Measurements from ENCODE around the gene LRRIQ1.
"Not testable (repeated sequence)": the region's sequence is repeated elsewhere in the genome, so short reads cannot be mapped to it uniquely, and the experiment has no call there.

Gene LRRIQ1

GRCh38 chr12:85188619-85189018 is 152.5 kb downstream of the LRRIQ1 start:
- H3K27ac ChIP-seq (ENCODE audit: low read depth, low read length, poor library complexity, severe bottlenecking), result no peak overlapping the region
- no peaks in the 10 kb centered on the region for H3F3A ChIP-seq (ENCODE audit: insufficient read depth, low read length)
- H3K4me1 ChIP-seq (ENCODE audit: insufficient read depth, low read length, severe bottlenecking), result no peaks in the 10 kb centered on the region
- H3K36me3 ChIP-seq (ENCODE audit: insufficient read depth, low read length), result no peaks in the 10 kb centered on the region
- no peak overlapping the region for H3K9ac ChIP-seq (ENCODE audit: low read length)
- no peaks in the 10 kb centered on the region for H3K9me2 ChIP-seq (ENCODE audit: low read depth, low read length)
- no peak overlapping the region for H3K4me2 ChIP-seq (ENCODE audit: low read length)
- H3K79me2 ChIP-seq (ENCODE audit: insufficient read depth, low read length), result no peaks in the 10 kb centered on the region
- no peaks in the 10 kb centered on the region for H4K20me1 ChIP-seq (ENCODE audit: insufficient read depth, low read length)
- no peaks in the 10 kb centered on the region for H3K27me3 ChIP-seq (ENCODE audit: insufficient read depth, low read length)
- H3K9me3 ChIP-seq (ENCODE audit: low read length), result no peaks in the 10 kb centered on the region
- no peak for TF ChIP-seq EZH2 (IDR thresholded peaks at IDR 0.05; ENCODE audit: borderline replicate concordance, low read length)
- TF ChIP-seq CTCF (IDR thresholded peaks at IDR 0.05; ENCODE audit: low read length), result no peak
- no peak overlapping the region for H2AFZ ChIP-seq (ENCODE audit: low read length)
- no peak overlapping the region for H3K4me3 ChIP-seq (ENCODE audit: low read depth, low read length, poor library complexity, severe bottlenecking)

- no peak overlapping the region for H3K27ac ChIP-seq (ENCODE audit: low read depth, low read length, poor library complexity, severe bottlenecking)
- no peak overlapping the region for H3K4me3 ChIP-seq (ENCODE audit: low read depth, low read length, poor library complexity, severe bottlenecking)
- no peaks in the 10 kb centered on the region for H4K20me1 ChIP-seq (ENCODE audit: insufficient read depth, low read length)
- no peaks in the 10 kb centered on the region for H3K36me3 ChIP-seq (ENCODE audit: insufficient read depth, low read length)
- no peak overlapping the region for H3K4me2 ChIP-seq (ENCODE audit: low read length)
- H3K4me1 ChIP-seq (ENCODE audit: insufficient read depth, low read length, severe bottlenecking), result no peaks in the 10 kb centered on the region
- H3K9ac ChIP-seq (ENCODE audit: low read length), result no peak overlapping the region
- TF ChIP-seq CTCF (IDR thresholded peaks at IDR 0.05; ENCODE audit: low read length), result no peak
- TF ChIP-seq EZH2 (IDR thresholded peaks at IDR 0.05; ENCODE audit: borderline replicate concordance, low read length), result no peak
- H3K9me2 ChIP-seq (ENCODE audit: low read depth, low read length), result no peaks in the 10 kb centered on the region
- H3K79me2 ChIP-seq (ENCODE audit: insufficient read depth, low read length), result no peaks in the 10 kb centered on the region
- H2AFZ ChIP-seq (ENCODE audit: low read length), result no peak overlapping the region
- H3K27me3 ChIP-seq (ENCODE audit: insufficient read depth, low read length), result no peaks in the 10 kb centered on the region
- H3F3A ChIP-seq (ENCODE audit: insufficient read depth, low read length), result no peaks in the 10 kb centered on the region
- no peaks in the 10 kb centered on the region for H3K9me3 ChIP-seq (ENCODE audit: low read length)
These were observed 154.6 kb downstream of the LRRIQ1 start for GRCh38 chr12:85190728-85191127.

DNA sequence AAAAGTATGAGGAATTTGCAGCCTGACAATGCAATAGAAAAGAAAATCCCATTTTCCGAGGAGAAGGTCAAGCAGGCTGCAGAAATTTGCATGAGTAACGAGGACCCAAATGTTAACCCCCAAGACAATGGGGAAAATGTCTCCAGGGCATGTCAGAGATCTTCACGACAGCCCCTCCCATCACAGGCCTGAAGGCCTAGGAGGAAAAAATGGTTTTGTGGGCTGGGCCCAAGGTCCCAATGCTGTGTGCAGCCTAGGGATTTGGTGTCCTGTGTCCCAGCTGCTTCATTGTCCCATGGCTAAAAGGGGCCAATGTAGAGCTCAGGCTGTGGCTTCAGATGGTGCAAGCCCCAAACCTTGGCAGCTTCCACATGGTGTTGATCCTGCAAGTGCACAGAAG is 167.7 kb downstream of the LRRIQ1 start:
- not testable (repeated sequence) for H3K4me3 ChIP-seq (ENCODE audit: low read depth, low read length, poor library complexity, severe bottlenecking); H3K4me2 ChIP-seq (ENCODE audit: low read length); H2AFZ ChIP-seq (ENCODE audit: low read length); H4K20me1 ChIP-seq (ENCODE audit: insufficient read depth, low read length); H3K9me2 ChIP-seq (ENCODE audit: low read depth, low read length); H3K4me1 ChIP-seq (ENCODE audit: insufficient read depth, low read length, severe bottlenecking); H3K9me3 ChIP-seq (ENCODE audit: low read length); H3K27me3 ChIP-seq (ENCODE audit: insufficient read depth, low read length); H3K36me3 ChIP-seq (ENCODE audit: insufficient read depth, low read length); H3F3A ChIP-seq (ENCODE audit: insufficient read depth, low read length); H3K27ac ChIP-seq (ENCODE audit: low read depth, low read length, poor library complexity, severe bottlenecking); H3K79me2 ChIP-seq (ENCODE audit: insufficient read depth, low read length); H3K9ac ChIP-seq (ENCODE audit: low read length)

DNA sequence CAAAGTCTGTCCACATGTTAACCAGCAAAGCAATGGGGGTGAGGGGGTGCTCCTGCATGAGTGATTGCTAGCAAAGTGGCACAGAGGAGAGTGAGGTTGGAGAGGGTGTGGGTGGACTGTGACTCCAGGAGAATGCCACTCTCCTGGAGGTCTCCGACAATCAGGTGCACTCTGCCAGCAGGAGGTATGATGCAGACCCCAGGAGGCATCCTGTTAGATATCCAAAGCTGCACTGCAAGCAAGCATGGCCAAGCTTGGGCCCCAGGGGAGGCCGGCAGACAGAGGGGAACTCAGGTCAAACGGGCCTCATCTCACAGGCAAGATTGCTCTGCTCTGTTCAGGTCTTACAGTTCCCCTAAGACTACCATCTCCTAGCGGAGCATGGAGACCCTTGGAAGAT is 170.4 kb downstream of the LRRIQ1 start:
- Histone ChIP-seq H3K79me2 (ENCODE audit: insufficient read depth, low read length) (no peaks in the 10 kb centered on the region), H3K9me3 (ENCODE audit: low read length) (no peaks in the 10 kb centered on the region)

GRCh38 chr12:85224339-85224738 is 188.2 kb downstream of the LRRIQ1 start:
- not testable (repeated sequence) for H3K4me2 ChIP-seq (ENCODE audit: low read length)

More for the DNA sequence above, 170.4 kb downstream of the LRRIQ1 start:
- H3F3A ChIP-seq (ENCODE audit: insufficient read depth, low read length), result no peaks in the 10 kb centered on the region
- H3K9ac ChIP-seq (ENCODE audit: low read length), result no peak overlapping the region
- no peaks in the 10 kb centered on the region for H3K27me3 ChIP-seq (ENCODE audit: insufficient read depth, low read length)
- H3K4me1 ChIP-seq (ENCODE audit: insufficient read depth, low read length, severe bottlenecking), result no peaks in the 10 kb centered on the region
- no peaks in the 10 kb centered on the region for H3K9me2 ChIP-seq (ENCODE audit: low read depth, low read length)
- H3K36me3 ChIP-seq (ENCODE audit: insufficient read depth, low read length), result no peaks in the 10 kb centered on the region
- no peaks in the 10 kb centered on the region for H4K20me1 ChIP-seq (ENCODE audit: insufficient read depth, low read length)
- TF ChIP-seq CTCF (IDR thresholded peaks at IDR 0.05; ENCODE audit: low read length), result no peak
- TF ChIP-seq EZH2 (IDR thresholded peaks at IDR 0.05; ENCODE audit: borderline replicate concordance, low read length), result no peak
- H3K4me2 ChIP-seq (ENCODE audit: low read length), result no peak overlapping the region
- H2AFZ ChIP-seq (ENCODE audit: low read length), result no peak overlapping the region
- no peak overlapping the region for H3K27ac ChIP-seq (ENCODE audit: low read depth, low read length, poor library complexity, severe bottlenecking)
- H3K4me3 ChIP-seq (ENCODE audit: low read depth, low read length, poor library complexity, severe bottlenecking), result no peak overlapping the region

More at GRCh38 chr12:85224339-85224738, 188.2 kb downstream of the LRRIQ1 start:
- not testable (repeated sequence) for H3K4me1 ChIP-seq (ENCODE audit: insufficient read depth, low read length, severe bottlenecking); H4K20me1 ChIP-seq (ENCODE audit: insufficient read depth, low read length); H3K9ac ChIP-seq (ENCODE audit: low read length); H3K79me2 ChIP-seq (ENCODE audit: insufficient read depth, low read length); H3K27me3 ChIP-seq (ENCODE audit: insufficient read depth, low read length); H3K4me3 ChIP-seq (ENCODE audit: low read depth, low read length, poor library complexity, severe bottlenecking); H3K9me3 ChIP-seq (ENCODE audit: low read length); H3K36me3 ChIP-seq (ENCODE audit: insufficient read depth, low read length); H3K9me2 ChIP-seq (ENCODE audit: low read depth, low read length); H2AFZ ChIP-seq (ENCODE audit: low read length); H3K27ac ChIP-seq (ENCODE audit: low read depth, low read length, poor library complexity, severe bottlenecking); H3F3A ChIP-seq (ENCODE audit: insufficient read depth, low read length)
